RWPE2 (cell line): ENCODE data around the gene CIITA.

ENCODE experiments used
- ATAC-seq: fragments of 200-7000 bp; cut with Tn5 transposase; 3 replicates; pipeline ENCODE4 v1.9.1; 2021; ENCODE audit warnings: low read depth
- DNase-seq: peaks from one replicate; pipeline ENCODE4 v3.0.0-alpha.2; 2020; ENCODE audit warnings: low spot score
- H3K27ac ChIP-seq: fragments of 450-650 bp; 2 replicates; pipeline ENCODE4 v1.5.1; 2017; ENCODE audit warnings: mild to moderate bottlenecking; ENCODE audit not compliant: poor library complexity, severe bottlenecking
- H3K27me3 ChIP-seq: fragments of 250-450 bp; sonication (Bioruptor Pico); 2 replicates; pipeline ENCODE4 v1.5.1; 2021; ENCODE audit warnings: mild to moderate bottlenecking, moderate library complexity; ENCODE audit not compliant: insufficient read depth, poor library complexity, severe bottlenecking
- H3K36me3 ChIP-seq: fragments of 250-450 bp; sonication (Bioruptor Pico); 2 replicates; pipeline ENCODE4 v1.5.1; 2020; ENCODE audit warnings: low read depth, mild to moderate bottlenecking, moderate library complexity
- H3K4me1 ChIP-seq: fragments of 250-450 bp; sonication (Bioruptor Pico); 2 replicates; pipeline ENCODE4 v1.5.1; 2021; ENCODE audit warnings: mild to moderate bottlenecking, moderate library complexity; ENCODE audit not compliant: insufficient read depth, poor library complexity, severe bottlenecking
- H3K4me3 ChIP-seq: fragments of 250-450 bp; sonication (Bioruptor Pico); 2 replicates; pipeline ENCODE4 v1.5.1; 2021; ENCODE audit warnings: mild to moderate bottlenecking, moderate library complexity; ENCODE audit not compliant: severe bottlenecking
- H3K9me3 ChIP-seq: fragments of 250-450 bp; sonication (Bioruptor Pico); 2 replicates; pipeline ENCODE4 v1.5.1; 2021; ENCODE audit warnings: mild to moderate bottlenecking, moderate library complexity; ENCODE audit not compliant: severe bottlenecking
- TF ChIP-seq, protein P1 (sequence below): fragments of 450-650 bp; IDR thresholded peaks from one replicate; pipeline ENCODE4 v1.5.1; 2017; ENCODE audit warnings: mild to moderate bottlenecking, moderate library complexity; ENCODE audit not compliant: poor library complexity, severe bottlenecking

Gene CIITA

DNA sequence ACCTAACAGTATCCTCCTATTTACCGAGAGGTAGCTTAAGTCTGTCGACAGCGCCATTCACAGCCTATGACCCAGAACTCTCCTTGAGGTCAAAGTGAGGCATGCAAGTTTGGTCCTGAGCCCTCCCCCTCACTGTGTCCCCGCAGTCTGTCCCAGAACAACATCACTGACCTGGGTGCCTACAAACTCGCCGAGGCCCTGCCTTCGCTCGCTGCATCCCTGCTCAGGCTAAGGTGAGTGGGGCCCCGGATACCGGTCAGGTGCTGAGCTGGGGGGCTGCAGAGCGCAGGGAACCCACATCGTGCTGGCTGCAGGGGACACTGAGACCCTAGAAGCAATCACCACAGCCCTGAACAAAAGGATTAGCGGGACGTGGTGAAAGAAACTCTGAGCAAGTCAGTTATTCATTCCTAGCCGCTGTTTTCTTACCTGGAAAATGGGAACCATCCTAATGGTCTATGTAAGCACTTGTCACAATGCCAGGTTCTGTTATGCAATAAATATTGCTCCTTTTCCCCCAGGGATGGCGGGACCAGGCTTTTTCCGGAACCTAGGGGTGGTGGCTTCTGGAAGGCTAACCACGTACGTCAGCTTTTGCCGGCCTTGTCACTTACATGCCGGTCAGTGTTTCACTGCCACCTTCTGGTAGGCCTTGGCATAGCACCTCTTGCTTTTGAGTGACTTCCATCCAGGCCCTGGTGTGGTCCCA is 41.4 kb downstream of the CIITA start:
- ATAC-seq (peak; percentile 87), DNase-seq (no peak)
- TF ChIP-seq, protein P1, sequence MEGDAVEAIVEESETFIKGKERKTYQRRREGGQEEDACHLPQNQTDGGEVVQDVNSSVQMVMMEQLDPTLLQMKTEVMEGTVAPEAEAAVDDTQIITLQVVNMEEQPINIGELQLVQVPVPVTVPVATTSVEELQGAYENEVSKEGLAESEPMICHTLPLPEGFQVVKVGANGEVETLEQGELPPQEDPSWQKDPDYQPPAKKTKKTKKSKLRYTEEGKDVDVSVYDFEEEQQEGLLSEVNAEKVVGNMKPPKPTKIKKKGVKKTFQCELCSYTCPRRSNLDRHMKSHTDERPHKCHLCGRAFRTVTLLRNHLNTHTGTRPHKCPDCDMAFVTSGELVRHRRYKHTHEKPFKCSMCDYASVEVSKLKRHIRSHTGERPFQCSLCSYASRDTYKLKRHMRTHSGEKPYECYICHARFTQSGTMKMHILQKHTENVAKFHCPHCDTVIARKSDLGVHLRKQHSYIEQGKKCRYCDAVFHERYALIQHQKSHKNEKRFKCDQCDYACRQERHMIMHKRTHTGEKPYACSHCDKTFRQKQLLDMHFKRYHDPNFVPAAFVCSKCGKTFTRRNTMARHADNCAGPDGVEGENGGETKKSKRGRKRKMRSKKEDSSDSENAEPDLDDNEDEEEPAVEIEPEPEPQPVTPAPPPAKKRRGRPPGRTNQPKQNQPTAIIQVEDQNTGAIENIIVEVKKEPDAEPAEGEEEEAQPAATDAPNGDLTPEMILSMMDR = peak; percentile 94
- no peaks in the 10 kb centered on the region for H3K36me3 ChIP-seq
- no peak overlapping the region for H3K27ac ChIP-seq
- H3K9me3 ChIP-seq = no peaks in the 10 kb centered on the region
- no peak overlapping the region for H3K4me3 ChIP-seq
- no peaks in the 10 kb centered on the region for H3K4me1 ChIP-seq
- H3K27me3 ChIP-seq = no peaks in the 10 kb centered on the region

- H3K4me1 ChIP-seq = no peaks in the 10 kb centered on the region
- DNase-seq (no peak), ATAC-seq (no peak)
- H3K4me3 ChIP-seq = no peak overlapping the region
- no peaks in the 10 kb centered on the region for H3K9me3 ChIP-seq
- H3K36me3 ChIP-seq = no peaks in the 10 kb centered on the region
- no peak overlapping the region for H3K27ac ChIP-seq
- no peaks in the 10 kb centered on the region for H3K27me3 ChIP-seq
- TF ChIP-seq, protein P1 = peak; percentile 75
These were observed 42.0 kb downstream of the CIITA start for GRCh38 chr16:10919003-10919351.

- no peak overlapping the region for H3K27ac ChIP-seq
- H3K36me3 ChIP-seq = no peaks in the 10 kb centered on the region
- DNase-seq (no peak), ATAC-seq (no peak)
- no peak overlapping the region for H3K4me3 ChIP-seq
- TF ChIP-seq, protein P1 = no peak
- H3K4me1 ChIP-seq = no peaks in the 10 kb centered on the region
- H3K9me3 ChIP-seq = no peaks in the 10 kb centered on the region
- H3K27me3 ChIP-seq = no peaks in the 10 kb centered on the region
These were observed 43.9 kb downstream of the CIITA start for GRCh38 chr16:10920726-10921427.

DNA sequence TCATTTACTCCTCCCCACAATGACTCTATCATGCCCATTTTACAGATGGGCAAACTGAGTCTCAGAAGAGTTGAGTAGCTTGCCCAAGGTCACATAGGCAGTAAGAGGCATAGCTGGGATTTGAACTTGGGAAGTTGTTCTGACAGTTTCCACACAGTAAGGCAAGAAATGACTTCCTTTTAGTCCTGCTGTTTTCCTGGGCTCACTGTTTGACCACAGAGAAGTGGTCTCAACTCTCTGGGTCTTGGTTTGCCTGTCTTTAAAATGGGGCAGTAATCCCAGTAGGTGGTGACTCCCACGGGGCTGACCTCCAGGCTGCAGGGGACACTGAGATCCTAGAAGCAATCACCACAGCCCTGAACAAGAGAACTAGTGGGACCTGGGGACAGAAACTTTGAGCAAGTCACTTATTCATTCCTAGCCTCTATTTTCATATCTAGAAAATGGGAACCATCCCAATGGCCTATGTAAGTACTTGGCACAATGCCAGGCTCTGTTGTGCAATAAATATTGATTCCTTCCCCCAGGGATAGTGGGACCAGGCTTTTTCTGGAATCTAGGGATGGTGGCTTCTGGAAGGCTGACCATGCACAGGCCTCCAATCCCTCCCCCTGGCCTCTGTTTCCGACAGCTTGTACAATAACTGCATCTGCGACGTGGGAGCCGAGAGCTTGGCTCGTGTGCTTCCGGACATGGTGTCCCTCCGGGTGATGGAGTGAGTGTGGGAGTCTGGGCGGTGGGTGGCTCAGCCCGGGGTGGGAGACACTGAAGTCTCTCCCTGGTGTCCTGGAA is 44.7 kb downstream of the CIITA start:
- H3K4me1 ChIP-seq = no peaks in the 10 kb centered on the region
- no peak overlapping the region for H3K27ac ChIP-seq
- ATAC-seq (no peak), DNase-seq (no peak)
- H3K36me3 ChIP-seq = no peaks in the 10 kb centered on the region
- TF ChIP-seq, protein P1 = no peak
- H3K27me3 ChIP-seq = no peaks in the 10 kb centered on the region
- H3K4me3 ChIP-seq = no peak overlapping the region
- no peaks in the 10 kb centered on the region for H3K9me3 ChIP-seq
